Activated CD4-positive, alpha-beta T cell treated with anti-CD3 and anti-CD28 coated beads, Interleukin-2, amount 10 ng/mL, durations not matched to agents 24 days and 14 days (primary cell): ENCODE measurements around the gene DBN1. TPM values are rescaled to one million over a fixed set of nuclear protein-coding genes. Genes with fewer than 3 reads are reported as not detected.

Experiments
- DNase-seq: peaks from one replicate; pipeline ENCODE4 v3.0.0; 2022
- H3K27ac Mint-ChIP-seq: one replicate; pipeline ENCODE4 v1.8.0; 2022; ENCODE audit warnings: mild to moderate bottlenecking, mixed read lengths
- H3K27me3 Mint-ChIP-seq: one replicate; pipeline ENCODE4 v1.8.0; 2022; ENCODE audit warnings: mixed read lengths
- H3K36me3 Mint-ChIP-seq: one replicate; pipeline ENCODE4 v1.8.0; 2022; ENCODE audit warnings: low read depth, mild to moderate bottlenecking, mixed read lengths
- H3K4me1 Mint-ChIP-seq: one replicate; pipeline ENCODE4 v1.8.0; 2021; ENCODE audit warnings: mixed read lengths
- H3K4me3 Mint-ChIP-seq: one replicate; pipeline ENCODE4 v1.8.0; 2022; ENCODE audit warnings: mild to moderate bottlenecking, moderate library complexity, mixed read lengths
- H3K9me3 Mint-ChIP-seq: one replicate; pipeline ENCODE4 v1.8.0; 2021; ENCODE audit warnings: mixed read lengths
- intact Hi-C: fragments of 100-400 bp; cut with micrococcal nuclease; formaldehyde crosslinking; loops from one replicate; pipeline ENCODE4 v1.15.1; 2023
- total RNA-seq: library from RNA; stranded (reverse); gene quantifications from 2 replicates; pipeline ENCODE4 v1.2.3, GENCODE V29; 2022

The DBN1 gene
- total RNA-seq, 1 donor from 2014 or later = 23.5 TPM

DNA sequence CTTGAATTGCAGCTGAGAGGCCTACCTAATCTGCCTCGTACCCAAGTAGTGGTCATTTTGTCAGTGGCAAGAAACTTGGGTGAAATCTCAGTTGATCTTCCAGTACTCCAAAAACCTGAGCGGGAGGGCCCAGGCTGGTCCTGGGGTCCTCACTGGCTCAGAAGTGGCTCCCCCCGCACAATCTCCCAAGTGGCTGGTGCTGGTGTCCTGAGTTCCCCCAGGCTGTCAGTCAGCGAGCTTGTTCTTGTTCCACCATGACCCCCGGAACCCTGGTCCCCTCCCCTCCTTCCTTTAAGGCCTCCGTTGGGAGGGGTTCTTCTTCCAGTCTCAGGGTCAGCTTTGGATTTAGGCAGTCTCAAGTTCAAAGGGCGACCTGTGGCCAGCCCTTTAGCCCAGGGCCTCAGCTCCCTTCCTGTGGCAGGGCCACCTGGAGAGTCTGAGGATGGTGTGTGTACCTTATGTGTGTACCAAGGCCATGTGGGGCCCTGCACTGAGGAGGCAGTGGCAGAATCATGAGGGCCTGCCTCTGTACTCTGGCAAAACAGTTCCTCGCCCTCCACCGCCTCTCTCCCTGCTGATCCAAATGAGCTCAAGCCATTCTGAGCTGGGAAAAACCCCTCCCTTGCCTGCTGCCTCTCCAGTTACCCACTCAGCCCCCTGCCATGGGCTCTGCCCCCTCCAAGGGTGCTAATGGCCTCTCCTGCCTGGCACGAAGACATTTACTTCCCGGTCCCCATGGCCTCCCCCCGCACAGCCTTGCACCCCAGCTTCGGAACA is 4.5 kb upstream of the DBN1 start:
- Mint-ChIP-seq H3K27ac (peak overlapping the region; percentile 92), H3K4me1 (peaks cover 40% of the 10 kb centered on the region), H3K4me3 (no peak overlapping the region), H3K27me3 (peaks cover 8% of the 10 kb centered on the region), H3K36me3 (peaks cover 8% of the 10 kb centered on the region), H3K9me3 (no peaks in the 10 kb centered on the region)
- intact Hi-C loops = loop anchor here (2.0 kb wide), 1 partner anchor 19 kb away; the partner anchor contains the start of gene PDLIM7
- no peak for DNase-seq

DNA sequence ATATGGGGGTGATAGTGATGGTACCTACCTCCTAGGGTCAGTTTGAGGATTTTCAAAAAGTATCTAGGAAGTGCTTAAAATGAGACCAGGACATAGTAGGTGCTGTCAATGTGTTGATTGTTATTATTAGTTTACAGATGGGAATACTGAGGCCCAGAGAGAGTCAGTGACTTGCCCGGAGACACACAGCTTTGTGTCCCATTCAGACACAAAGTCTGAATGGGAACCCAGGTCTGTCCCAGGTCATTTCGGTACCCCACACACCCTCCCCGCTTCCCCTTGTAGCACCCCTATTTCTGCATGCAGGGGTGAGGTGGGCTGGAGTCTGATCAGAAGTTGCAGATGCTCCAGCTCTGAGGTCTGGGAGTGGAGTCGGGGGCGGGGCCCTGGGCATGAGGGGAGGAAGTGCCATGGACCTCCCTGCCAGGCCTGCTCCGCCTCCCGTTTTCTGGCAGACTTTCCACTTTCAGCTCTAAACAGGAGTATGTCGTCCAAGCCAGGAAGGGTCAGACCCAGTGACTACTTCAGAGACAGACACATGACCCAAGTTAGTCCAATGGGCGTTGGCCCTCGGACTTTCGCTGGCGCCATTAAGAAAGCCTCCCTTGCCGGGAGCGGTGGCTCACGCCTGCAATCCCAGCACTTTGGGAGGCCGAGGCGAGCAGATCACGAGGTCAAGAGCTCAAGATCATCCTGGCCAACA is 3.2 kb upstream of the DBN1 start:
- H3K4me1 Mint-ChIP-seq = peaks cover 40% of the 10 kb centered on the region
- H3K9me3 Mint-ChIP-seq = no peaks in the 10 kb centered on the region
- DNase-seq = no peak
- H3K36me3 Mint-ChIP-seq = peaks cover 5% of the 10 kb centered on the region
- H3K27me3 Mint-ChIP-seq = peaks cover 8% of the 10 kb centered on the region
- H3K4me3 Mint-ChIP-seq = peak overlapping the region; percentile 46
- H3K27ac Mint-ChIP-seq = peak overlapping the region; percentile 65
- intact Hi-C loops = no loop called here

- Mint-ChIP-seq H3K9me3 (no peaks in the 10 kb centered on the region), H3K27me3 (peaks cover 8% of the 10 kb centered on the region), H3K27ac (peak overlapping the region; percentile 65), H3K4me3 (peak overlapping the region; percentile 46), H3K36me3 (peaks cover 5% of the 10 kb centered on the region), H3K4me1 (peaks cover 42% of the 10 kb centered on the region)
- DNase-seq = no peak
- intact Hi-C loops = no loop called here
Observed at GRCh38 chr5:177475563-177476427, 2.4 kb upstream of the DBN1 start.

GRCh38 chr5:177474846-177475562 is 1.6 kb upstream of the DBN1 start:
- H3K4me3 Mint-ChIP-seq = peak overlapping the region; percentile 85
- no peak for DNase-seq
- H3K4me1 Mint-ChIP-seq = peaks cover 43% of the 10 kb centered on the region
- H3K27ac Mint-ChIP-seq = peak overlapping the region; percentile 11
- intact Hi-C loops = no loop called here
- H3K36me3 Mint-ChIP-seq = peaks cover 5% of the 10 kb centered on the region
- H3K9me3 Mint-ChIP-seq = no peaks in the 10 kb centered on the region
- H3K27me3 Mint-ChIP-seq = peaks cover 8% of the 10 kb centered on the region

DNA sequence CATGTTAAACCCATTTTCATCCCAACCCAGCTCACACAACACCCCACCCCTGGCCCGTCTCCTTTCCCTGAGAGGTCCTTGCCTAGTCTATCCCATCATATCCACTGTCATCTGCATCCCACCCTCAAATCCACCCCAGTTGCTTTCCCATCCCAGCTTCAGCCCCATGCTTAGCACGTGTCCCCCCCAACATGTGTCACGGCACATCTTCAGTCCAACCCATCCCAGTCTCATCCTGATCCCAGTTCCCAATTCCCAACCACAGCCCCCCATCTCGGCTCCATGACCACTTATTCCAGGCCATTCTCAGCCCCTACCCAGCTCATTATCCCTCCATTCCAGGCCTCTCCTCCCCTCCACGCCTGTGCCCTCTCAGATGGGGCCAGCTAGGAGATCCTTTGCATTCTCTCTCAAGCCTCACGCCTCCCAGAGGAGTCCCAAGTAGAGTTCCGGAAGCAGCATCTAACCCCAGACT is 605 bp upstream of the DBN1 start:
- Mint-ChIP-seq H3K27me3 (peaks cover 8% of the 10 kb centered on the region), H3K9me3 (no peaks in the 10 kb centered on the region), H3K4me1 (peaks cover 35% of the 10 kb centered on the region), H3K27ac (peak overlapping the region; percentile 84), H3K4me3 (peak overlapping the region; percentile 85), H3K36me3 (peaks cover 4% of the 10 kb centered on the region)
- no peak for DNase-seq
- intact Hi-C loops = no loop called here

DNA sequence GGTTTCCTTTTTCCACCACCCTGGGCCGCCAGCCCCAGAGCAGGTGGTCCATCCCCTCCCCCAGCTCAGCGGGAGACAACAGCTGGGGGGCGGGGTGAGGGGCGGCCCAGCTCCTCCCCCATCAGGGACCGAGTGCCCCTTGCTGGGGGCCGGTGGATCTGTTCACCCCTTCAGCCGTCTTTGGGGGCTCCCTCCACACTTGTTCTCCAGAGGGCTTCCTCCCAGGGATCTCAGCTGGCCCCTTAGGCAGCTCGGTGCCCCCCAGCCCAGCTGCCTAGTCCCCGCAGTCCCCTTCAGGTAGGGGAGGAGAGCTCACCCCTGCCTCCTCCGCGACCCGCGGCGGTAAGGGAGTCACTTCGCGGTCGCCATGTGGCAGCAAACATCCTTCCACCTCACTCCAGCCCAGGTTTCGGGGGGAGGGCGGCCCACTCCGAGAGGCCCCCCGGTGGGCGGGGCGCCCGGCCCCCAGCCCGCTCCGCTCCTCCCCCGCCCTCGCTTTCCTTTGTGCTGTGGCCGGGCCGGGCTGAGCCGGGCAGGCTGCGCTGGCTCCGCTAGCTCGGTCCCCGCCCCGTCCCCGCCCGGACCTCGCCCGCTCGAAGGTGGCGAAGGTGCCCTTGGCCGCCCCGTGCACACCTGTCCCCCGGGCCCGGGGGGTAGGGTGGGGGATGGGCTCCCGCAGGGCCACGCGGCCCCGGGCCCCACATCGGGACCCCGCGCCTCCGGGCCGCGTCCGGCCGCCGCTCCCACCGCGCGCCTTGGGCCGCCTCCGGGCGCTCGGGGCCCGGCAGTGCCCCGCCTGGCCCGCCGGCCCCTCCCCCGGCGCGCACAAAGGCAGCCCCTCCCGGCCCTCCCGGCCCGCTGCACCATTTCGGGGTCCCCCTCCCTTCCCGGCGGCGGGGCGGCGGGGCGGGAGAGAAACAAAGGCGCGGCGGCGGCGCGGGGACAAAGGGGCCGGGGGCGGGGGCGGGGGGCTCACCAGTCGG is 683 bp downstream of the DBN1 start:
- Mint-ChIP-seq H3K27ac (peak overlapping the region; percentile 58), H3K27me3 (peaks cover 8% of the 10 kb centered on the region), H3K9me3 (no peaks in the 10 kb centered on the region), H3K4me3 (peak overlapping the region; percentile 62), H3K4me1 (peaks cover 26% of the 10 kb centered on the region), H3K36me3 (no peaks in the 10 kb centered on the region)
- DNase-seq = peak; percentile 84
- intact Hi-C loops = loop anchor here (2.0 kb wide), 1 partner anchor 16 kb away; no protein-coding TSS in a partner anchor

GRCh38 chr5:177471610-177472356 is 1.7 kb downstream of the DBN1 start:
- Mint-ChIP-seq H3K4me3 (peak overlapping the region; percentile 47), H3K9me3 (no peaks in the 10 kb centered on the region), H3K36me3 (no peaks in the 10 kb centered on the region), H3K27ac (peak overlapping the region; percentile 48), H3K27me3 (peaks cover 8% of the 10 kb centered on the region), H3K4me1 (peaks cover 26% of the 10 kb centered on the region)
- intact Hi-C loops = loop anchor here (2.0 kb wide), 1 partner anchor 15 kb away; no protein-coding TSS in a partner anchor
- DNase-seq = no peak

DNA sequence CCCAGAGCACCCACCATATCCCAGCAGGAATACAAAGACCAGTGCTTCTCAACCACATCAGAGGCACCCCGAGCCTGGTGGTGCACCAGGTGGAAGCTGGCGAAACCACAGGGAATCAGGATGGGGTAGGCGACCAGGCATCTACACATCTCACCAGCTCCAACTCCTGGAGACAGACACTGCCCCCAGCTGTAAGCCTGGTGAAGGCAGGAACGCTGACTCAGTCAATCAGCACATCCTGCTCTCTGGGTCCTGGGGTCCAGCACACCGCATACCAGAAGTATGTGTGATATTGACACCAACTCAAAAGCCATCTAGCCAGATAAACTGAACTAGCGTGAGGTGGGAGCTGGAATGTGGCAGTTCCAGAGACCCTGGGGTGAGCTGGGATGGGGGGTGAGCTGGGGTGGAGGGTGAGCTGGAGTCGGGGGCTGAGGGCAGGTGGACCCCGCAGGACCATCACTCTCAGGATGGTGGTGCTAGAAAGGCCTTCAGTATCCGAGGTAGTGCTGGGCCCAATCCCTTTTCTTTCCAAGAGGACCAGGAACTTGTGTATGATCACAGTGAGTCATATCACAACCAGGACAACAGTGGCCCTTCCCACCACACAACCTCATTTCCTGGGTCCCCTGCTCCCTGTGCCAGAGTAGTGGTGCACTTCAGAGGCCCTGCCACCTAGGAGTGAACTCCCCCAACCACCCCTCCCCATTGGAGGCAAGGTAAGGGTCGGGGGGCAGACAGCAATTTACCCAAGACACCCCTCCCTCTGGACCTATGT is 2.5 kb downstream of the DBN1 start:
- peaks cover 8% of the 10 kb centered on the region for H3K27me3 Mint-ChIP-seq
- no peak for DNase-seq
- no peaks in the 10 kb centered on the region for H3K9me3 Mint-ChIP-seq
- peaks cover 22% of the 10 kb centered on the region for H3K4me1 Mint-ChIP-seq
- intact Hi-C loops = no loop called here
- H3K27ac Mint-ChIP-seq = no peak overlapping the region
- H3K4me3 Mint-ChIP-seq = no peak overlapping the region
- H3K36me3 Mint-ChIP-seq = no peaks in the 10 kb centered on the region

DNA sequence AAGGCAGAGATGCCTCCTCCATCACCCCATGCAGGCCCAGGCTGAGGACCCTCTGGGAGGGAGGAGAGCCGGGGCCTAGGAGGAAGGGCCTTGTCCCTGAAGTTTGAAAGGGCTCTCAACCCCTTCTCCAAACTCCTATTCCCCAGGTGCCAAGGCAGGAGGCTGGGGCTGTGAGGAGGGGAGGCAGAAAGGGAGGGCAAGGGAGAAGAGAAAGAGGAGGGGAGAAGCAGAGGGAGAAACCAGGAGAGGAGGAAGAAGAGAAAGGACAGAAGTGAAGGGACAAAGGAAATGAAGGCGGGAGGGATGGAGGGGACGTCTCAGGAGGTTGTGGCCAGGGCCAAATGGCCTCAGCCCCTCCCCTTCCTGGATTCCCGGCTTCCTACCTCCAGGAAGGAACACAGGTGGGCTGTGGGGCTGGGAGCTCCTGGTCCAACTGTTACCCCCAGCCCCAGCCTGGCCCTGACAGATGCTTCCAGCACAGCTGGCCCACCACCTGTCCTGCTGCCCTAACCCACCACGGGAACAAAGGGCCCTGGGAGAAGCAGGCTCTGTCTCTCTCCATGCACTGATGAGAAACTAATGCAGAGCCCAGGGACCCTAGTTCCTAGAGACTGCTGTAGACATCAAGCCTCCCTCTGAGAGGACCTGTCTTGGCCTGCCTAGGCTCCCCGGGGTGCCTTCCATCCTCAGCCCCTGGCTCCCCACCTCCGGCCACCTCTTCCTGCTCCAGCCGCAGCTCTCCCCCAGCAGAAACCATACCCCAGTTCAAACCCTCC is 3.5 kb downstream of the DBN1 start:
- intact Hi-C loops = no loop called here
- Mint-ChIP-seq H3K9me3 (no peaks in the 10 kb centered on the region), H3K36me3 (peaks cover 4% of the 10 kb centered on the region), H3K4me1 (peaks cover 14% of the 10 kb centered on the region), H3K4me3 (no peak overlapping the region), H3K27me3 (peaks cover 8% of the 10 kb centered on the region), H3K27ac (no peak overlapping the region)
- no peak for DNase-seq

DNA sequence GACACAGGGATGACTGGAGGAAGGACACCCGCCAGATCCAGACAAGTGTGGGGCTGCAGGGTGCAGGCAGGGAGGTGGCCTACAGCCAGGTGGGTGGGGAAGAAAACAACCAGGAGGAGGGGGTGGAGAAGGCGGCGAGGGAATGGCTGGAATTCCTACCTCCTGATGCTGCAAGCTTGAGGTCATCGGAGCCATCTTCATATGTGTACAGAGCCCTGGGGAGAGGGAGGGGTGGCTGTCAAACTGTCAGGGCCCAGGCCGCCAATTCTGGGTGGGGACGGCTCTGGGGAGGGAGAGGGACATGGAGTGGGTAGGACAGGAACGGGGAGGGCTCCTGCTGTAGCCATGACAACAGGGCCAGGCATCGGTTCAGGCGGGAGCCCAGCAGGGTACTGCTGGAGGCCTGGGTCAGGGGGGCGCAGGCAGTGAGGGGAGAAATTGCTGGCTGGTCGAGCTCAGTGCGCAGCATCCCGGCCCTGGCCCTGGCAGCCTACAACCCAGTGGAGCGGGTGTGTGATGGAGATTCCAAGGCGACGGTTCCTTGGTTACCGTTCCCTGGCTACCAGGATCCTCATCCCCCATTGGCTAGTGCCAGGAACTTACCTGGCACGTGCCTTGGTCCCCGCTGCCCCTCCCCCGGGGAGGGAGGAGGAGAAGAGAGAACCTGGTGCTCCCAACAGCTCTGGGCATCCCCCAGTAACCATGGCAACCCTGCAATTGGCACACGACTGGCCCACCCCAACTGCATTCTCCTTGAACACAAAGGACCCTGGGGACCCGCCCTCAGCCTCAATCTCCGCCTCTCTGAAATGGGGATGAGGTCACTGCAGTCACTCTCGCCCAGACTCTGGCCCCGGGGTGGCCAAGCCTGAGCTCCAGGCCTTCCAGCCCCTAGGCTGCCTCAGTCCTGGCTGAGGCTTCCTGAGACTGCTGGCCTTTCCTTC is 4.5 kb downstream of the DBN1 start:
- Mint-ChIP-seq H3K4me3 (no peak overlapping the region), H3K27me3 (peaks cover 2% of the 10 kb centered on the region), H3K4me1 (peaks cover 8% of the 10 kb centered on the region), H3K9me3 (no peaks in the 10 kb centered on the region), H3K27ac (no peak overlapping the region), H3K36me3 (peaks cover 4% of the 10 kb centered on the region)
- intact Hi-C loops = no loop called here
- DNase-seq = no peak
